HG02763 (cell line): ENCODE results near the gene CHTOP.
"Not testable (repeated sequence)": the region's sequence is repeated elsewhere in the genome, so short reads cannot be mapped to it uniquely, and the experiment has no call there.

Experiments used
- ATAC-seq: cut with Tn5 transposase; IDR thresholded peaks from one replicate; pipeline ENCODE4 v1.9.1; 2021; ENCODE audit warnings: mild to moderate bottlenecking, moderate library complexity; ENCODE audit not compliant: unreplicated experiment

CHTOP gene

GRCh38 chr1:153633754-153634665 is at the start of gene CHTOP:
CHTOP (plus strand) TSS chr1:153634066; CDS start chr1:153636589, 2,523 bp downstream.
- ATAC-seq, result peak; percentile 86

DNA sequence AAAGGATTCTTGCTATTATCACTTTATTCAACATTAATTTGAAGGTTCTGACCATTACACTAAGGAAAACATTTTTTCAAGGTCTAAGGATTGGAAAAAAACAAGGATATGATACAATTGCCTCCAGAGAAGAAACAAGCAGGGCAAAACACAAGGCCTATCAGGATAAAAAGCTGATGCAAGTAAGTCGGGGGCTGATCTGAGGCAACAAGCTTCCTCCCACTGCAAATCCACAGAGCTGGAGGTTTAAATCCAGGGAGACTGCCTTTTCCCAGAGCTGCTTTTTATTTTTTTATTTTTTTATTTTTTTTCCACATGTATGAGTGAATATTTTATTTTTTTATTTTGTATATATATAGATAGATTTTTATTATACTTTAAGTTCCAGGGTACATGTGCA is 48.9 kb upstream of the CHTOP start:
- ATAC-seq, result no peak

DNA sequence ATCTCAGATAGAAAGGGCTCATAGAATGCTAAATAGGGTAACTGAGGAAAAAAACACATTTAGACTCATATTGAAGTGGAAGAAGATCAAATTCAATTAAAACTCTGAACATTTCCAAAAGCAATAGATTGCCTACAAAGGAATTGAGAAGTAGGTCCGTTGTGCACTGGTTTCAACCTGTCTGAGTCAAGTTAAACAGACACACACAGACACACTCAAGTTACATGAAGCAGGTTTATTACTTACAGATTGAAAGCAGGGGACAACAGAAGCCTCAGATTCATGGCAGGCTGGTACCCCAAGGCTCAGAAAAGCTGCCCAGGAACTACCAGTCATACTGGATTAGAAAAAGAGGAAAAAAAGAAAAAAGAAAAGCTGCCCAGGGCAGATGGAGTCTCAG is 47.5 kb upstream of the CHTOP start:
- ATAC-seq, result no peak

DNA sequence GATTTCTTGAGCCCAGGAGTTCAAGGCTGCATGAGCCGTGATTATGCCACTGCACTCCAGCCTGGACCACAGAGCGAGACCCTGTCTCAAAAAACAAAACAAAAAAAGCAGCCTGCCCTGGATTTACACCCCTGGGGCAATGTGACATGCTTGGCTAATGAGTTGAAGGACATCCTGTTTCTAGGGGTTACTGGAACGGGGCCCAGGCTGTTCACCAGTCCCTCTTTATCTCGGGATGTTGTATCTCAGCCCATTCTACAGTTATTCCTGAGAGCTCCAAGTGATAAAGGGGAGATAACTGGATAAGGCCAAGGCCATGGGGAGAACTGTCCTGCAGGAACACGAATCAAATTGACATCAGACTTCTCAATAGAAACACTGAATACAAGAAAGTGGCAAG is 46.6 kb upstream of the CHTOP start:
- no peak for ATAC-seq

- ATAC-seq, result not testable (repeated sequence)
Observed at GRCh38 chr1:153588033-153588432, 45.8 kb upstream of the CHTOP start.

DNA sequence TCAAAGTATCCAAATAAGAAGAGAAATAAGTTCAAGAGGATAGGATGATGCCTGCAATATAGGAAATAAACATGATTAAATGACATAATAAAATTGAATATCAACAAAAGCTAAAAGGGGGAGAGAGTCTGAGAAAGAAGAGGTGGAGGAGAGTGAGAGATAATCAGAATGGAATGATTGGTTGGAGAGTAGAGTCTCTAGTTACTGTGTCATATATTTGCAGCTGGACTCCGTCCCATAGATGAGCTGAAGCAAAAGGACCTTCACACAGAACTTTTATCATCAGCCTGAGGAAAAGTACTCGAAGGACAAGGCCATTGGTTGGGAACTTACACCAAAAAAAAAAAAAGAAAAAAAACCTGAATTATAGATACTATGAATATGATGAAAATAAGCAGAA is 45.4 kb upstream of the CHTOP start:
- ATAC-seq, result no peak

DNA sequence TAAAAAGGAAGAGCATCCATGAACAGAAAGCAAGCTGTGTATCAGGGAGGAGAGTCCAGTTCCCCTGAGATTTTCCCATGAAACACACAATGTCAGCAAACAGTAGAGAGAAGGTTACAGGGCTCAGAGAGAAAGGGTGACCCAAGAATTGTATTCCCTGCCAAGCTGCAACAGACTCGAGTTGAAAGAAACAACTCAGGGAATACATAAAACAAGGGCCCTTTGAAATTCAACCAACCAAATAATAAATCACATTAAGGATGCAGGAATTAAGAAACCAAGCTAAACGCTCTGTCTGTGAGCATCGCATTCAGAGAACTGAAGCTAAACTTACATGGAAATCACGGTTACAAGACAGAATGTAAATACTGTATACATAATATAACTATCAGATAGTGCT is 41.1 kb upstream of the CHTOP start:
- no peak for ATAC-seq

DNA sequence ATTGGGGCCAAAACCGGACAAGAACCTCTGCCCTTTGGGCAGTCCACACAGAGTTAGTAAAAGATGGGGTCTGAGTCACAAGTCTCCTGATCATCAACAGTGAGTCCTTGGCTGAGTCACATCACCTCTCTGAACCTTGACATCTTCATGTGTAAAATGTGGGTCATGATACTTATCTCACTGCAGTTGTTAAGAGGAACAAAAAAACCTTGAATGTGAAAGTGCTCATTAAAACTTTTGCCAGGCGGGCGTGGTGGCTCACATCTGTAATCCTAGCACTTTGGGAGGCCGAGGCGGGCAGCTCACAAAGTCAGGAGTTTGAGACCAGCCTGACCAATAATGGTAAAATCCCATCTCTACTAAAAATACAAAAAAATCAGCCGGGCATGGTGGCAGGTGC is 36.7 kb upstream of the CHTOP start:
- ATAC-seq, result no peak

DNA sequence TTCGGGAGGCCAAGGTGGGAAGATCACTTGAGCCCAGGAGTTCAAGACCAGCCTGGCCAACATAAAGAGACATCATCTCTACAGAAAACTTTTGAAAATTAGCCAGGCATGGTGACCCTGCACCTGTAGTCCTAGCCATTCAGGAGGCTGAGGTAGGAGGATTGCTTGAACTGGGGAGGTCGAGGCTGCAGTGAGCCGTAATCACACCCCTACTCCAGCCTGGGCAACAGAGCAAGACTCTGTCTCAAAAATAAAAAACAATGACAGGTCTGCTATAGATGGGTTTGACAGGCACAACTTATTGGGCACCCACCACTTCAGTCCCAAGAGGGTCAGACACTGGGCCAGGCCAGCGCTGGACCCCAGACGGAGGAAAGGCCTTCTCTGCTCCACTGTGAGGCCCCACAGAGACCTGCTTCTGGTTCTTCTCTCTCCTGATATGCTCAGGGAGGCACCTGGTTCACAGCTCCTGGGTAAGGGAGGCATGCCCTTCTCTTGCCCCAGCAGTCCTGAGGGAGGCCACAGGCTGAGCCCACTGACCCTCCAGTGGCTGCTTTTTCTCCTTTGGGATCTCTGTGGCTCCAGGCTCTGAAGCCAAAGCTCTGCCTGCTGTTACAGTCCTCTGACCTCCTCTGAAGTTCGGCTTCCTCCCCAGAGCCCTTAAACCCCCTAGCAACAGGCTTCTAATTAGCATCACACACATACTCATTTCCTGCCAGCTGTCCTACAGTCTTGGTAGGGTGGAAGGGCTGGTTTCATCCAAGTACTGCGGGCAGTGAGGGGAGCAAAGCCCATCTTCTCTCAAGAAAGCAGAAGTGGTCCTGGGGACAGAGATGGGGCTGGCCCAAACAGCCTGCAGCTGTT is 35.3 kb upstream of the CHTOP start:
- ATAC-seq, result peak; percentile 94

DNA sequence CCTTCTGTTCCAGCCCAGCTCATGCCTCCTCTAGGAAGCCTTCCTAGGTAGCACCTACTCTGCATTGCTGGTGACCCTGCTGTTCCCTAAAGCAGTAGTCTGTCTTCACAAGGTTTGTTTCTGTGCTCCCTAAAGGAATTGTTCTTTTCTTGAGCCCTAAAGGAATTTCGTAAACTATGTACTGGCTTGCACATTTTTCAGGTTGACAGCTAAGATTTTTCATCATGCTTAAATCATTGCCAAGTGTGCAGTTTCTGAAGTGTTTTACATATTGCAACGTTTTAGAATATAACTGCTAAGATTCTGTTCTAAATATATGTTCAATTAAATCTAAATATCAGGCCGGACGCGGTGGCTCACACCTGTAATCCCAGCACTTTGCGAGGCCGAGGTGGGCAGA is 34.0 kb upstream of the CHTOP start:
- no peak for ATAC-seq

- no peak for ATAC-seq
Observed at GRCh38 chr1:153602749-153603148, 31.1 kb upstream of the CHTOP start.

GRCh38 chr1:153606194-153606593 is 27.7 kb upstream of the CHTOP start:
- no peak for ATAC-seq

DNA sequence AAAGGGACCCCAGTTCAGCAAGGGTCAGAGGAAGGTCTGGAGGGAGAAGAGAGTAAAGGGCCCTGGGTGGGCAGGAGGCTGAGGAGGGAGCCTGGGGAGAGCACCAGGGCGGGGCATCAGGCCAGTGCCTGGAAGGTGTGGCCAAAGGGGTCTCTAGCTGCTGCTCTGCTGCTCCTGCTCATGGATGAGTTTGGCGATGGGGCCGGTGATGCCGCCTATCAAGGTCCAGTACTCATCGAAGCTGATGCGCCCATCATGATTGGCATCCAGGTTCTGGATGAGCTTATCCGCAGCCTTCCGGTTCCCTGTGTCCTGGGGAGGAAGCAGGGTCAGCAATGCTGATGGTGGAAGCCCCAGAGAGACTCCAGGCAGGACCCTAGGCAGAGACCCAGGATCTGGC is 26.5 kb upstream of the CHTOP start:
- ATAC-seq, result no peak

- no peak for ATAC-seq
Observed at GRCh38 chr1:153608089-153608682, 25.7 kb upstream of the CHTOP start.

DNA sequence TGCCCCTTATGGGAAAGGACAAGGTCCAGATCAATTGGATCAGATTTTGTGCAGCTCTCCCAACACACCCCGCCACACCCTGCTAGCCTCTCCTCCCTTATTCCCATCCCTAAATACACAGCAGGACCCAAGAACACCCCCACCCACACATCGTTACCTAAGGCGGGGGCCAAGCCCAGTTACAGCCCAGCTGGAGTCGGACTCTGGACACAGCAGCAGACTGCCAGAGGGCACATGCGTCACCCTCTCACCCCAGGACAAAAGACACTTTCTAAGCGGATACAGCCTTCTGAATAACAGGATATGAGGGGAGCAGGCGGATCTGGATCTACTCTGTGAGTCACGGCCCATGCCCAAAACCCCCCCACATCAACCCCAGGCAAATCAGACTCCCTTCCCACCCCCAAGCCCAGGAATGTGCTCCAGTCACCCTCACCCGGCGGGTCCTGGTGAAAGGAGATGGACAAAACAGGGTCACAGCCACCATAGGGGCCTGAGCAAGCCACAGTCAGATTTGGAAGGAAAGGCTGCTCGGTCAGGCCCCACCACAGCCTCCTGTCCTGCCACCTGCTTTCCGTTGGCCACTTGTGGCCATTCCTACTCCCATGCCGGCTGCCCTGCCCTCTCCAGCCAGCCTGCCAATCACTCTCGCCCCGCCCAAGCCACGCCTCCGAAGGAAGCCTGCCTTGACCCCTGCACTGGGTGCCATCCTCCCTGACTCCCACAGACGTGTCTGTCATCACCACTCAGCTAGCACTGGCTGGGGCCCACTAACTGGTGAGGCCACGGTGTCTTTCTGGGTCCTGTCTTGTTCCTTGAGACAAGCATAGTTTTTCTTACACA is 24.9 kb upstream of the CHTOP start:
- no peak for ATAC-seq

- no peak for ATAC-seq
Observed at GRCh38 chr1:153609585-153609907, 24.3 kb upstream of the CHTOP start.

GRCh38 chr1:153610334-153610733 is 23.5 kb upstream of the CHTOP start:
- ATAC-seq, result no peak

GRCh38 chr1:153610811-153611301 is 23.0 kb upstream of the CHTOP start:
- ATAC-seq, result no peak

DNA sequence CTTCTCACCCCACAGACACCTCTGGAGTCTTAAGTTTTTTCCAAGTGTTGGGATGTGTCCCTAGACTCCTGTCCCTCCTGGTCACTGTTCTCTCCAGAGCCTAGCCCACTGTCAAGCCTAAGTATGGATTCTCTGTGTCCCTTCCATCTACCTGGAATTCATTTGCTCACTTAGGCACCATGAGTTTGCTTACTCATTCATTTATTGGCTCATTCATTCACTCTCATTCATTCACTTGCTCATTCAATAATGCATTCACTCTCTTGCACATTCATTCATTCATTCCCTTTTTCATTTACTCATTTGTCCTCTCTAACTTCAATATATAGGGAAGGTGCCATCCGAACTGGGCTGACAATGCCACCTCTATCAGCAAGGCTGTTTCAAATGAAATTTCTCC is 22.5 kb upstream of the CHTOP start:
- no peak for ATAC-seq

DNA sequence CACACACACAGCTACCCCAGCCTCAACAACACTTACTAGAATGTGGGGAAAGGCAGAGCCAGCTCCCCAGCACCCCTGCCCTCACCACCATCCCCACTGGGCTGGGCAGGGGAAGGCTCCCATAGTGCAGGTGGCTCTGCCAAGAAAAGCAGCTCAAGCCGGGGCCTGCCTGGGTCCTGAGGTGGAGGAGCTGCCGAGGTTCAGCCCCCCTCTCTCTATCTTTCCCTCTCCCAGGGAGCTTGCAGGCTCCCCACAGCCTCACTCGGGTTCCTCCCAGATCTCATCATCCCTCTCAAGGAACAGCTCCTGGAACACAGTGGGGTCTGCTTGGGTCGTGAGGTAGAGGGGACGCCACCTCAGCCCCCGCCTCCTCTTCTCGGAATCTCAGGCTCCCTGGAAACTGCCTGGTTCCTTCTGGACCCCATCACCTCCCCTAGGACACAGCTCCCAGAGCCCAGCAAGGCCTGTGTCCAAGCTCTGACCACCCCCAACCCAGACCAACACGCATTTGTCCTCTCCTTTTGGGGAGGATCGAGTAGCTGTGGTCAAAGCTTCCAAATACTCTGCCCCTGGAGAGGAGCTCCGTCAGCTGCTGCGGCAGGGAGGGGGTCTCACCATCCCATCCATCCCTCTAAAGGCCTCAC is 21.6 kb upstream of the CHTOP start:
- no peak for ATAC-seq
